Fibroblast of villous mesenchyme (primary cell): ENCODE measurements around the gene CDH5. TPM values are rescaled to one million over a fixed set of nuclear protein-coding genes. Genes with fewer than 3 reads are reported as not detected.

ENCODE experiments used
- DNase-seq: peaks from one replicate; pipeline ENCODE4 v3.0.0-alpha.2; 2010; ENCODE audit warnings: low read depth
- H3K4me3 ChIP-seq: 2 replicates; pipeline ENCODE4 v1.5.1; 2011; ENCODE audit warnings: low read depth, mild to moderate bottlenecking, low read length
- total RNA-seq: library from RNA; depleted of rRNA; stranded (reverse); fragments of >200 nt; gene quantifications from 2 replicates; pipeline ENCODE4 v1.2.3, GENCODE V29; 2012
- TF ChIP-seq, protein P1 (sequence below): IDR thresholded peaks from 2 replicates; pipeline ENCODE4 v1.5.1; 2012; ENCODE audit warnings: low read depth, mild to moderate bottlenecking, low read length; ENCODE audit not compliant: insufficient read depth

Gene CDH5
- total RNA-seq, 1 donor, result not detected

DNA sequence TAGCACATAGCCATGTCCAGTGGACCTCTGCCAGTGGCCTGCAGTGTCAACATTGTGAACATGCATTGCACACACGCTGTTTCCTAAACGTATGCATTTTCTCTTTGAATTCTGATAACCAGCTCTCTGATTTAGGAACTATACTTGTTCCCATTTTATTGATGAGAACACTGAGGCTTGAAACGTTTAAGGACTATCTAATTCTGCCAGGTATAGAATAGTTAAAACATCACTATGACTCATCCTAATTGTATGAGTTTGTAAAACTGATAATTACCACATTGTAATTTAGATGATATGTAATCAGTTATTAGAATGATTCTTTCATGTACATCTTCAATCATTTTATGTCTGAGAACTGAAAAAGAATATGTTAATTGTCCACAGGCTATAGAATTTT is 63.7 kb downstream of the CDH5 start:
- TF ChIP-seq, protein P1, sequence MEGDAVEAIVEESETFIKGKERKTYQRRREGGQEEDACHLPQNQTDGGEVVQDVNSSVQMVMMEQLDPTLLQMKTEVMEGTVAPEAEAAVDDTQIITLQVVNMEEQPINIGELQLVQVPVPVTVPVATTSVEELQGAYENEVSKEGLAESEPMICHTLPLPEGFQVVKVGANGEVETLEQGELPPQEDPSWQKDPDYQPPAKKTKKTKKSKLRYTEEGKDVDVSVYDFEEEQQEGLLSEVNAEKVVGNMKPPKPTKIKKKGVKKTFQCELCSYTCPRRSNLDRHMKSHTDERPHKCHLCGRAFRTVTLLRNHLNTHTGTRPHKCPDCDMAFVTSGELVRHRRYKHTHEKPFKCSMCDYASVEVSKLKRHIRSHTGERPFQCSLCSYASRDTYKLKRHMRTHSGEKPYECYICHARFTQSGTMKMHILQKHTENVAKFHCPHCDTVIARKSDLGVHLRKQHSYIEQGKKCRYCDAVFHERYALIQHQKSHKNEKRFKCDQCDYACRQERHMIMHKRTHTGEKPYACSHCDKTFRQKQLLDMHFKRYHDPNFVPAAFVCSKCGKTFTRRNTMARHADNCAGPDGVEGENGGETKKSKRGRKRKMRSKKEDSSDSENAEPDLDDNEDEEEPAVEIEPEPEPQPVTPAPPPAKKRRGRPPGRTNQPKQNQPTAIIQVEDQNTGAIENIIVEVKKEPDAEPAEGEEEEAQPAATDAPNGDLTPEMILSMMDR, result no peak
- H3K4me3 ChIP-seq, result no peak overlapping the region
- DNase-seq, result no peak

DNA sequence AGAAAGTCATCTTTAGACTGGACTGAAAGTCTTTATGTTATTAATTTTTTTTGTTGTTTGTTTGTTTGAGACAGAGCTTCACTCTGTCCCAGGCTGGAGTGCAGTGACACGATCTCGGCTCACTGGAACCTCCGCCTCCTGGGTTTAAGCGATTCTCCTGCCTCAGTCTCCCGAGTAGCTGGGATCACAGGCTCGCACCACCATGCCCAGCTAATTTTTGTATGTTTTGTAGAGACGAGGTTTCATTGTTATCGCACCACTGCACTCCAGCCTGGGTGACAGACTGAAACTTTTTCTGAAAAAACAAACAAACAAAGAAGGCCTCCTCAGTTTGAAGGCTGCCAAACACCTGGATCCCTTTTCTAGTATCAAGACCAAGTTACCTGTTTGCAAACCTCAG is 65.3 kb downstream of the CDH5 start:
- DNase-seq, result no peak
- H3K4me3 ChIP-seq, result no peak overlapping the region
- TF ChIP-seq, protein P1, result no peak

DNA sequence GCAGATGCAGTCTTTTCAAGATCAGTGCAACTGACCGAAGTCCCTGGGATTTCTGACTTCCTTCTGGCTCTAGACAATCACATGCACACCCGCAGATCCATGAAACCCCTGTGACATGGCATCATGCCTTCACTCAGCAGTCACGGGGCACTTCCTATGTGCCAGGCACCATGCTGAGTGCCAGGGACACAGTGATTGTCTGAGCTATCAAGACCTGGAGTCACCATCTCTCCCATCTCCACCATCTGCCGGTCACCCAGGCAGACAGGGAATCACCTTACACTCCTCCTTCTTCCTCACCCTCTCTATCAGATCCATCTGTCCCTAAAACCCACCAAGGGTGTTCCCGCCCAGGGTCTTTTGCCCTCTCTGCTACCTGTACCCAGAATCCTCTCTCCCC is 65.9 kb downstream of the CDH5 start:
- DNase-seq, result no peak
- TF ChIP-seq, protein P1, result no peak
- H3K4me3 ChIP-seq, result no peak overlapping the region

DNA sequence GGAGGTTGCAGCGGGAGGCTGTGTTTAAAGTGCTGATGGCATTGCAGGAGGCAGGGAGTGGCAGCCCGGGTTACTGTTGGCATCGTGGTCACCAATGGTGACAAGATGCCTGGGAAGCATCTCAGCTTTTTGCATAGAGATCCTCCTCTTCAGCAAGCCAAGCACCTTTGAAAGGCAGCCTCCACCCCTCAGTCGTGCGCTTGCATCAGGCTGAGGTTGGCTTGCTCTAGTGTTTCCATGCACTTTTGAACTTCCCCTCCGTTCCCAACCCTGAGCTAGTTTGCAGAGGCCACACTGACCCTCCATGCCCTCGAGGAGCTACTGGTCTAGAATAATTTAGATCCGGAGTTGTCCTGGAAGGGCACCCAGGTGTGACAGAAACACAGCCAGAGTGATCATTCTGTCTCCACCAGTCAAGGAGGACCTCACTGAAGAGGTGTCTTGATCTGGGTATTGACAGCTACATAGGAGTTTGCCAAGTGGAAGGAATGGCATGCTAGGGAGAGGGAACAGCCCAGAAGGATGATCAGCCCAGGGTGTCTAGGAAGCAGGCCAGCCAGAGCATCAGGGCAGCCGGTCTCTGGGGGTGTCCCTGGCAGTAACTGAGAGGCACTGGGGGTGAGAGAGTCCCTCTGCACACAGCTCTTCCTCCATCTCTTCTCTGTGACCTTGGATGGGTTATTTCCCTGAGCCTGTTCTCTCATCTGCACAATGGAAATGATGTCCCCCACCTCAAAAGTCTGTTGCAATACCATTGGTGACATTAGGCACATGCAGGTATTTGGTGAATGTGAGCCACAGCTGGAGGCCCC is 68.3 kb downstream of the CDH5 start:
- no peak for DNase-seq
- TF ChIP-seq, protein P1, result no peak
- H3K4me3 ChIP-seq, result no peak overlapping the region

DNA sequence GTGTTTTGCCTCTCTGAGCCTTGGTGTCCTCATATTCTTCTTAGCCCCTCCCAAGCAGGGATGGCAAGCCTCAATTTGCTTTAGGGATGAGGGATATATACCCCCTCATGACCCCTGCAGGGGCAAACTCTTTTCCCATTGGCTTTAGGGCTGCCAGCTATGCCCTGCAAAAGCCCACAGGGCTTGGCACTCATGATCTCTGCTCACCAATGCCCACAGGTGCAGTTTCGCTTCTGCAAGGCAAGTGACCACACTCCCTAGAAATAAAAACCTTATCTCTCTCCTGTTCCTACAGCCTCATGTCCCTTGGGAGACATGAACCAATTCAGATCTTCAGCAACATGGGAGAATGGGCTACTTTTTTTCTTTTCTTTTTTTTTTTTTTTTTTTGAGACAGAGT is 69.4 kb downstream of the CDH5 start:
- no peak for DNase-seq
- H3K4me3 ChIP-seq, result no peak overlapping the region
- TF ChIP-seq, protein P1, result no peak

DNA sequence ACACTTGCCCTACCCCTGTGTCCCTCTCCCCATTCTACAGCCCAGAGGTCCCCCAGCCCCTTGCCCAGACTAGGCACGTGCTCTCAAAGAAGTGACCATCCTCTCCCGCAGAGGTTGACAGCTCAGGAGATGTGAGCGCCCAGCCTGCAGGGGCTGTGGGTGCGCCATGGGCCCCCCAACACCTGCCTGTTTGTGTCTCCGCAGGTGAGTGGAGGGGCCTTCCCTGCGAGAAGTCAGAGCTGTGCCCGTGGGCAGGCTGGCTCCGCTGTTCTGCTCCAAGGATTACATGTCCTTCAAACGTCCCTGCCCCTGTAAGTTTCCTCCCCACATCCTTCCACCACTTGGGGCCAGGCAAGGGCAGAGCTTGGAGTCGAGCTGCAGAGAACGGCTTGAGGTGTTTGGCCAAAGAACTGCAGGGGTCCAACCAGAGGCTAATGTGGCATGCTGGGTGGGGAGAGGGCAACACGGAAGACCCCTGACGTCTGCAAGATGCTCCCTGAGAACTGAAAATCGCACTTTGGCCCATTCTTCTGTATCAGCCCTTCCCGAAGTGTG is 71.0 kb downstream of the CDH5 start:
- TF ChIP-seq, protein P1, result no peak
- no peak for DNase-seq
- no peak overlapping the region for H3K4me3 ChIP-seq
